HG03558 (cell line): ENCODE measurements around the gene SOX12.

Experiments used
- ATAC-seq: cut with Tn5 transposase; IDR thresholded peaks from one replicate; pipeline ENCODE4 v1.9.1; 2021; ENCODE audit warnings: moderate number of reproducible peaks; ENCODE audit not compliant: unreplicated experiment; ENCODE audit errors: extremely low read depth

SOX12 gene

DNA sequence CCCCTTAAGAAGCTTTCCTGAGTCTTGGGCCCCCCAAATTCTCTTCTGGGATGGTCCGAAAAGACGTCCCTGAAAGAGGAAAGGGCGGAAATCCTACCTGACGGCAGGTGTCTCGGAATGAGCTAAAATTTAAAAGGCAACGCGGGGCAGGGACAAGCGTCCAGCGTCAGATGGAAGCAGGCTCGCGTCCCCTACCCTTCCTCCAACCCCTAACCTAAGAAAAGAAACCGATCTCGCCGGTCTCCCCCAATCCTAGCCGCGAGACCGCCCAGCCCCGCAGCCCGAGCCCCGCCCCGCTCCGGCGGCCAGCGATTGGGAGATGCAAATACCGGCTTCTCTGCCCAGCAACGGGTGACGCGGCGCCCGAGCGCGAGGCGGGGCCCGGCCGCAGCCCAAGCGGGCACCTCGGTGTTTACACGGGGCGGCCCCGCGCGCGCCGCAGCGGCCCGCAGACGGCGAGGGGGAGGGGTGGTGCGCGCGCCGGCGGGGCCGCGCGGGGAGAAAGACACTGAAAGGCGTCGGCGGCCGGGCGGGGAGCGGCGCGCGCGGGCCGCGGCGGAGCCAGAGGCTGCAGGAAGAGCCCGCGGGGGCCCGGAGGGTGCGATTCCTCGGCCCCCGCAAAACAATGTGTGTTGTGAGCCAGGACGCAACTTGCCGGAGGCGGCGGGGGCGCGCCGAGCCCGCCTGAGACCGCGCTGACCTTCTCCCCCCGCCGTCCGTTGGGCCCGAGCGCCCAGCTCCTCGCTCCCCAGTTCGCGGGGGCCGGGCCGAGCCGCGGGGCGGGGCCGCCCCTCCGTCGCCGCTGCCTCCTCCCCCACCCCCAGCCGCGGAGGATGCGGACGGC, at the start of gene SOX12:
Gene SOX12 (plus strand): TSS at position 508 of the 844 bp plus-strand sequence. CDS start 373 bp downstream, outside the sequence.
- peak; percentile 48 for ATAC-seq

DNA sequence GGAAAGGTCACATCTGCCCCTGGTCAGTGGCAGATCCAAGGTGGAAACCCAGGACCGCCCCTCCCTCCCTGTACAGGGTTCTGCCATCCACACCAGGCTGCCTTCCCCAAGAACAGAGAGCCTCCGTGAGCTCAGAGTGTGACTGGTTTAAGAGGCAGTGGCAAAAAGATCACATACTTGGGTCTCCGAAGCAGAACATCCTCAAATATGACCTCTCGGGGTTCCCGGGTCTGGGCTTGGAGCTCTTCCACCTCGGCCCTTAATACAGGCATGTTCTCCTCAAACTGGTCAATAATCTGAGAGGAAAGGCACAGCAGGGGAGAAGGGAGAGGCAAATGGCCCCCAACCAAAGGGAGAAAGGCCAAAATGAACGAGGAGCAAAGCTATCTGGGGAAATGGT, 49.6 kb upstream of the SOX12 start:
- no peak for ATAC-seq

DNA sequence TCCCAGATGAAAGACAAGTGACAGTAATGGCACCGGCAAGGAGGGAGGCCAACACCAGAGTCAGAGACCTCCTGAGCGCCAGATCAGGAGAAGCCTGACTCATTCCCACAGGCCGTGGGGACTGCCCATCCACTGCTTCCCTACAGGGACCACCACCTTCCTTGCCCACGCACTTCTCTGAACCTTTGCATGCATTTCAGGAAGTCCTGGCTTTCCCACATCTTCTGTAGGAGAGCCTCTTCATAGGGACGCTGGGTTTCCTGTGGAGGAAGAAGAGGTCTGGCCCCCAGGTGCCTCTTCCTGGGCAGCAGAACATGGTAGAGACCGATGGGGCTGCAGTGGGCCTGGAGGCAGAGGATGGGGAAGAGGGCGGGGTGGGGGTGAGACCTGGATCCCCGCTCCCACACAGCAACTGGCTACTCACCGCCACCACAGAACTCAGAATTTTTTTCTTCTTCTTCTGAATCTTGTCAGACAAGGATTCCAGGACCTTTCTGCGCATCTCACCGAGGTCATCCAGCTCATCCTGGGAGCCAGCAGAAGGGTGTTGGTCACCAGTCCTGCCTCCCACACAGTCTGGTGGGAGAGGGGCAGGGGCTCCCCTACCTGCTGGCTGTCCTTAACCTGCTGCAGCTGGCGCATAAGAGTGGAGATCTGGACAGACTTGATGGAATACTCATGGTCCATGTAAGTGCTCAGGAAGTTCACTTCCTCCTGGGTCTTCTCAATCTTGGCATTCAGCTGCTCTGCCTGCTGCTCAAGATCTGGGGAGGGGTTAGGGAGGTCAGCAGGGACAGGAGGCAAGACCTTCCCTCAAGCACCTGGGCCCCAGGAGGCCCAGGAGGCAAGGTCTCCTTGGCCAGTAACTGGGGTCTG, 48.5 kb upstream of the SOX12 start:
- no peak for ATAC-seq

DNA sequence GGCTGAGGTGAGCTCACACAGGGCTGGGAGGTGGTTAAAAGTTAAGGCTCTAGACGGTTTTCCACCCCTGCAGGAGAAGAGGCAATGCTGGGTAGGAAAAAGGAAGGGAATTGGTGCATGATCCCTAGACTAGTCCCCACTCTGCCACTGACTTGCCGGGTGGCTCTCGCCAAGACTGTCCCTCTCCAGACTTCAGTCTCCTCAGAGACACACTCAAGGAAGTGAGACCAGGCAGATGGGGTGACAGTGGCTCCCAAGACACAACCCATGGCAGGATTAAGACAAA, 47.9 kb upstream of the SOX12 start:
- ATAC-seq: no peak

DNA sequence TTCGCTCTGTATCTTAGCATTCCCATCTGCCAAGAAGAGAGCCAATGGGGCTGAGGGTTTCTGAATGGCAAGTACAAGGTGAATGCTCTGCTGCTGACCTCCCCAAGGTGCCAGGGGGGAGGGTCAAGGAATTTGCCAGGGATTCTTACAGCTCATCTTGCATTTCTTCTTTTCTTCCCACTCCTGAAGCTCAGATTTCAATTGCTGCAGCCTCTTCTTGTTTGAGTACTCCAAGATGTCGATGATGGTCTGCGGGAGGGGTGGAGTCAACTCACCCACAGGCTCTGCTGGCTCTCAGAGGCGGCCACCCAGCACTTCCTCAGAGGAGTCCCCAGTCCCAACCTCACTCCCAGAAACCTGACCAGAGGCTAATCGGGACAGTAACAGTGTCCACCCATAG, 47.2 kb upstream of the SOX12 start:
- no peak for ATAC-seq

- no peak for ATAC-seq
Observed at GRCh38 chr20:278607-279571, 46.5 kb upstream of the SOX12 start.

DNA sequence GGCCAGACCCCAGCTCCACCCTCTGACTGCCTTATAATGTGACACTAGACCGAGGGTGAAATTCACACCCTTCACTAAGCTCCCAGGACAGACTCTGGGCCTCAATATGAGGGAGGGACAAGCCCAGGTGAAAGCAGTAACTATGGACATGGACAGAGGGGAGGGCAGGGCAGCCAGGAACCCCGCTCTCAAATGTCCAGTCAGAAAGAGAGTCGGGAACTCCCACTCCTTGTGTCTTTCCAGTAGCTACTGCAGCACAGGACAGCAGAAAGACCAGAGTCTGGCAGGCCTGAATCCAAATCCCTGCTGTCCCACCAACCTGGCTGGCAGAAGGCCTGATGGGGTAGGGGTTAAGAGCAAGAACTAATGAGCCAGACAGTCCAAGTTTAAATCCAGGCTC, 41.2 kb upstream of the SOX12 start:
- no peak for ATAC-seq

DNA sequence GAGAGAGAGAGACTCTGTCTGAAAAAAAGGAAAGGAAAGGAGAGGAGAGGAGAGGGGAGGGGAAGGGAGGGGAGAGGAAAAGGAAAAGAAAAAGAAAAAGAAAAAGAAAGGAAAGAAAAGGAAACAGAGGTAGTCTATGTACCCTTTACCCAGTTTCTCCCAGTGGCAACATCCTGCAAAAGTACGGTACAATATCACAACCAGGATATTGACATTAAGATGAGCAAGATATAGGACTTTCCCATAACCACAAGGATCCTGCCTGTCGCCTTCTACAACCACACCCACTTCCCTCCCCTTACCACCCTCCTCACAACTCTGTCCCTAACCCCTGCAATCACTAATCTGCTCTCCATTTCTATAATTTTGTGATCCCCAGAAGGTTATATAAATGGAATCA, 38.8 kb upstream of the SOX12 start:
- no peak for ATAC-seq

DNA sequence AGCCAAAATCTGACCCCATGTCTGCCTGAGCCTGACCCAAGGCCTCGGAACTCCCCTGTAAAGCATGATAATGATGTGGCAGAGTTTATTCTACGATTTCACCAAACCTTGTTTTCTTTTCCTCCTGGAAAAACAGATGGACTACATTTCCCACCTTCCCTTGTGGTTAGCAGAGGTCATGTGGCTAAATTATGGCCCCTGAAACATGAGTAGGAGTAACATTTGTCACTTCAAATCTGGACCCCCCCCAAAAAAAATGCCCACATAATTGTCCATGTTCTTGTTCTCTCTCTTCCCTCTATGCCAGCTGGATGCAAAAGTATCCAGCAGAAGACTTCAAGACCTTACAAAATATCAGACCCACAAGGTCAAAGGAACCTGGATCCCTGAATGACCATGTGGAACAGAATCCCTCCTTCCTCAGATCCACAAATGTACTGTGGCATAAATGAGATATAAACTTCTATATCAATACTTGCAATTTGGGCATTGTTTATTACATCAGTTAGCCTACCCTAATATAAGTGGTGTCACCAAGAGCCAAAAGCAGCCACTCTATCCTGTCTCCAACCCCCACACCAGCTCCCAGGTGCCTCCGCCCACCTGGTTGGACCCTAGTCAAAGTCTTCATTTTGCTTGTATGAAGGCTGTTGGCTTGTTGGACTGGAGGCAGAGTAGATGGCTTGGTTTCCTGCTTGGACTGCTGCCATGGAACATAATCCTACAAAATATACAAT, 36.2 kb upstream of the SOX12 start:
- ATAC-seq: no peak

DNA sequence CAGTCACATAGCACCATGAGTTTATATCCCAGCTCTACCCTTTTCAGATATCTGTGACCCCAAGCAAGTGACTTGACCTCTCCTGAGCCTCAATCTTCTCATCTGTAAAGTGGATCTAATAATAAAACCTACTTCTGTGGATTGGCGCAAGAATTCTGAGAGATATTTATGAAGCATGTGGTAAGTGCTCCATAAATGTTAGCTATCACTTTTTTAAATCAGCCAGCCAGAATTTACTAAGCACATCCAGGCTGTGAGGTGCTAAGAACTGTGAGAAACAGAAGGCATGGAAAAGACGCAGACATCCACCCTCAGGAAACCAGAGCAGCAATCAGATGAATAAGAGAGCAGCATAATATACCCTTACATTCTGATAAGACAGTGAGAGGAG, 35.7 kb upstream of the SOX12 start:
- no peak for ATAC-seq

- no peak for ATAC-seq
Observed at GRCh38 chr20:290084-290831, 35.1 kb upstream of the SOX12 start, which contains the start of gene C20orf96. TSS of gene C20orf96 (minus strand) at chr20:290750. CDS start at chr20:290610, 140 bp downstream.

GRCh38 chr20:294602-295001, 30.8 kb upstream of the SOX12 start:
- no peak for ATAC-seq

GRCh38 chr20:295804-296203, 29.5 kb upstream of the SOX12 start:
- no peak for ATAC-seq

DNA sequence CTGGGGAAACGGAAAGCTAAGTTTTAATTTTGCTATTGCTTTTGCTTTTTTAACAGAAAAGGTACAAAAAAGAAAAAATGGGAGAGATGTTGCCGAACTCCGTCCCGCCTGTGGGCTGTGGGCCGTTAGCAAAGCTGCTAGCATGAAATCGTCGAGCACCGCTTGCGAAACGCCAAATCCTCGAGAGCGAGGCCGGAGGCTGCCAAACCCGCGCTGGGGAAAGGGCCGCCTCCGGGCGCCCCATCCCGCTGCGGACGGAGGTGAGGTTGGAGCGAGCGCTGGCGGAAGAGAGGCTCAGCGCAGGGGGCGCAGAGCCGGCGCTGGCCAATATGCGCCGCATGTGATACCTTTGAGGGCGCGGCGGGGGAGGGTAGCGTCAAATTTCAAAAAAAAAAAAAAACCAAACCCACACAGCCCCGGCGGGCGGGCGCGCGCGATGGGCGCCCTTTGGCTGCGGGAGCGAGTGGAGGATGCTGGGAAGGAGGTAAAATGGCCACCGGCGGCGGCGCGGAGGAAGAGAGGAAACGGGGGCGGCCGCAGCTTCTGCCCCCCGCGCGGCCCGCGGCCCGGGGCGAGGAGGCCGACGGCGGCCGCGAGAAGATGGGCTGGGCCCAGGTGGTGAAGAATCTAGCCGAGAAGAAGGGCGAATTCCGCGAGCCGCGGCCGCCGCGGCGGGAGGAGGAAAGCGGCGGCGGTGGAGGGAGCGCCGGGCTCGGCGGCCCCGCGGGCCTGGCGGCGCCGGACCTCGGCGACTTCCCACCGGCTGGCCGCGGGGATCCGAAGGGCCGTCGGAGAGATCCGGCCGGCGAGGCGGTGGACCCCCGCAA, 28.0 kb upstream of the SOX12 start, which contains the start of gene ZCCHC3:
Gene ZCCHC3 (plus strand): TSS at position 473 of the 827 bp plus-strand sequence. CDS start 17 bp downstream, at position 490.
- ATAC-seq: peak; percentile 63

- no peak for ATAC-seq
Observed at GRCh38 chr20:297925-298775, 27.2 kb upstream of the SOX12 start.

DNA sequence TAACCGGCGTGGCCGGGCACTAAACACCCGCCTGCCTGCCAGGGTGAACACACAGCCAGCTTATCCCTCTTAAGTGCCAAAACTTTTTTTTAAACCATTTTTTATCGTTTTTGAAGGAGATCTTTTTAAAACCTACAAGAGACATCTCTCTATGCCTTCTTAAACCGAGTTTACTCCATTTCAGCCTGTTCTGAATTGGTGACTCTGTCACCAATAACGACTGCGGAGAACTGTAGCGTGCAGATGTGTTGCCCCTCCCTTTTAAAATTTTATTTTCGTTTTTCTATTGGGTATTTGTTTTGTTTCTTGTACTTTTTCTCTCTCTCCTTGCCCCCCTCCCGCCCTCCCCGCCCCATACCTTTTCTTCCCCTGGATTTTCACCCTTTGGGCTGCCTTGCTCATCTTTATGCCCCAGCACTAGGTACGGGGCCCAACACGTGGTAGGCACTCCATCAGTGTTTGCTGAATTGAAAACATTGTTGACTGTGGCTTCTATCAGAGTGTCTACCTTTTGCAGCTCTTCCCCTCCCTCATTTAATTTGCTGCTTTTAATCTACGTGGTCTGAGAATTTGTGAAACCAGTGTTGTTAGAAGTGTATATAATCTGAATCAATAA, 26.5 kb upstream of the SOX12 start:
- ATAC-seq: no peak
